ENCODE results near the gene C14orf93. TPM values are rescaled to one million over a fixed set of nuclear protein-coding genes. Genes with fewer than 3 reads are reported as not detected.

C14orf93 gene
- total and polyA plus RNA-seq, 9 of the 15 experiments (the other 6 are each of a cell fraction or from before 2014, with no cell fraction given) = 2.2 to 22.4 (median 16.1) TPM

DNA sequence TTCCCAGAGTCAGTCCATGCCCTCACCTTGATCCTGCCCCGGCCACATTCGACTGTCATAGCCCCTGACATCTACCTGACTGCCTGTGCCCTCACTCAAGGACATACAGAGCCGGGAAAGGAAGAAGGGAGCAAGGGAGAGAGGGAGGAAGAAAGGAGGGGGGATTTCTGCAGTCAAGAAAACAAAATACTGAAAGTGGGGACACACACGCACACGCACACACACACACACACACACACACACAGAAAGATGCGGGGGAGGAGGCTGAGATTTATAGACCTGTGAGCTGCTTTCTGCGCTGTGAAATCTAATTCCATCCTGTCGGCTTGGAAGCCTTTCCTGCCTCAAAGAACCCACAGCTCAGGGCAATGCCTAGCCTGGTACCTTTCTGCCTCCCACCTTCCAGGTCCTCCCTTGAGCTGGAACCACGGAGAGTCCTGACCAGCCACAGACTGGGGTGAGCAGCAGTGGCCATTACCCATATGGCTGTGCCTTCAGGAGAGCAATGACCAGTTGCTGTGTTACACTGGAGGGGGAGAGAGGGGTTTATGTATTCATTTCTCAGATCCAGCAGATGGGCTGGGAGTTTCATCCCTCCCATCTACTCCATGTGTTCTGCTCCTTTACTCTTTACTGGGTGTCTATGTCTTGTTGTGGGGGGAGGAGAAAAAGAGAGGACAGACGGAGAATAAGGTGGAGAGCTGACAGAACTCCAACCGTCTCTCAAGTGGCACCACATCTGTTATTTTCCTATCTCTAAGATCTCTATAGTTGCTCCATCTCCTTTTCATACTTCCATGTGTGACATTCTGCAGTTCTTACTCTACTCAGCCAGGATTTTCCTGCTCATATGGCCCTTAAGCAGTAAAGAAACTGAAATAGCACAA lies 12.9 kb downstream of the C14orf93 start (continued):
- TF ChIP-seq, protein P1, sequence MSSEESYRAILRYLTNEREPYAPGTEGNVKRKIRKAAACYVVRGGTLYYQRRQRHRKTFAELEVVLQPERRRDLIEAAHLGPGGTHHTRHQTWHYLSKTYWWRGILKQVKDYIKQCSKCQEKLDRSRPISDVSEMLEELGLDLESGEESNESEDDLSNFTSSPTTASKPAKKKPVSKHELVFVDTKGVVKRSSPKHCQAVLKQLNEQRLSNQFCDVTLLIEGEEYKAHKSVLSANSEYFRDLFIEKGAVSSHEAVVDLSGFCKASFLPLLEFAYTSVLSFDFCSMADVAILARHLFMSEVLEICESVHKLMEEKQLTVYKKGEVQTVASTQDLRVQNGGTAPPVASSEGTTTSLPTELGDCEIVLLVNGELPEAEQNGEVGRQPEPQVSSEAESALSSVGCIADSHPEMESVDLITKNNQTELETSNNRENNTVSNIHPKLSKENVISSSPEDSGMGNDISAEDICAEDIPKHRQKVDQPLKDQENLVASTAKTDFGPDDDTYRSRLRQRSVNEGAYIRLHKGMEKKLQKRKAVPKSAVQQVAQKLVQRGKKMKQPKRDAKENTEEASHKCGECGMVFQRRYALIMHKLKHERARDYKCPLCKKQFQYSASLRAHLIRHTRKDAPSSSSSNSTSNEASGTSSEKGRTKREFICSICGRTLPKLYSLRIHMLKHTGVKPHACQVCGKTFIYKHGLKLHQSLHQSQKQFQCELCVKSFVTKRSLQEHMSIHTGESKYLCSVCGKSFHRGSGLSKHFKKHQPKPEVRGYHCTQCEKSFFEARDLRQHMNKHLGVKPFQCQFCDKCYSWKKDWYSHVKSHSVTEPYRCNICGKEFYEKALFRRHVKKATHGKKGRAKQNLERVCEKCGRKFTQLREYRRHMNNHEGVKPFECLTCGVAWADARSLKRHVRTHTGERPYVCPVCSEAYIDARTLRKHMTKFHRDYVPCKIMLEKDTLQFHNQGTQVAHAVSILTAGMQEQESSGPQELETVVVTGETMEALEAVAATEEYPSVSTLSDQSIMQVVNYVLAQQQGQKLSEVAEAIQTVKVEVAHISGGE (CRISPR knock-in tag; IDR thresholded peaks at IDR 0.05) = no peak
- TF ChIP-seq RAD51 (IDR thresholded peaks at IDR 0.05; ENCODE audit: borderline replicate concordance, low read depth) (no peak), ETV1 (tag; conservative IDR thresholded peaks at IDR 0.05; ENCODE audit: low read depth) (0 out of 2 replicates have a peak, but pooled peaks have one; percentile 16), ZNF253 (CRISPR knock-in tag; conservative IDR thresholded peaks at IDR 0.05) (no peak), TAF9B (IDR thresholded peaks at IDR 0.05; ENCODE audit: partially characterized antibody) (no peak), DIDO1 (tag; IDR thresholded peaks at IDR 0.05; ENCODE audit: low read depth) (no peak), TARDBP (IDR thresholded peaks at IDR 0.05) (no peak), GATA2 (CRISPR knock-in tag; IDR thresholded peaks at IDR 0.05) (0 out of 2 replicates have a peak, but pooled peaks have one; percentile 13), HNRNPH1 (optimal IDR thresholded peaks at IDR 0.05; ENCODE audit: low read depth, low read length) (no peak), RCOR1 (IDR thresholded peaks at IDR 0.05; ENCODE audit: borderline replicate concordance in 1 of 2, low read depth in 2 of 2, low read length in 2 of 2) (peak; percentile 63 to 85; a peak in 3 of 4 replicates), KDM1A (IDR thresholded peaks at IDR 0.05) (peak; percentile 86 to 89), ETV5 (CRISPR knock-in tag; IDR thresholded peaks at IDR 0.05; ENCODE audit: low read depth) (no peak), TRIM28 (IDR thresholded peaks at IDR 0.05) (no peak)
- TF ChIP-seq, protein P2, sequence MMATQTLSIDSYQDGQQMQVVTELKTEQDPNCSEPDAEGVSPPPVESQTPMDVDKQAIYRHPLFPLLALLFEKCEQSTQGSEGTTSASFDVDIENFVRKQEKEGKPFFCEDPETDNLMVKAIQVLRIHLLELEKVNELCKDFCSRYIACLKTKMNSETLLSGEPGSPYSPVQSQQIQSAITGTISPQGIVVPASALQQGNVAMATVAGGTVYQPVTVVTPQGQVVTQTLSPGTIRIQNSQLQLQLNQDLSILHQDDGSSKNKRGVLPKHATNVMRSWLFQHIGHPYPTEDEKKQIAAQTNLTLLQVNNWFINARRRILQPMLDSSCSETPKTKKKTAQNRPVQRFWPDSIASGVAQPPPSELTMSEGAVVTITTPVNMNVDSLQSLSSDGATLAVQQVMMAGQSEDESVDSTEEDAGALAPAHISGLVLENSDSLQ (IDR thresholded peaks at IDR 0.05) = peak; percentile 59
